Right lobe of liver (tissue), 4 donors: ENCODE measurements around the gene UNC93A.

Source experiments
- POLR2A ChIP-seq: fragments of 450-650 bp; IDR thresholded peaks from one replicate; pipeline ENCODE4 v1.6.1; 2017; ENCODE audit warnings: antibody characterized with exemption, mild to moderate bottlenecking
- TF ChIP-seq, protein P1 (sequence below), 4 donors: fragments of 200-600 bp in 3 of 4; fragments of 450-650 bp in 1 of 4; IDR thresholded peaks; one replicate each; pipeline versions ENCODE4 v1.5.1 to v1.8.0; 2016 to 2022; ENCODE audit warnings: antibody characterized with exemption in 4 of 4, mild to moderate bottlenecking in 2 of 4
- donor health status: DM: no; HTN: no; CAD: no.
- donor health status: DM: no; HTN: no; CAD: no.
- donor health status: DM: no; HTN: yes; CAD: no.

DNA sequence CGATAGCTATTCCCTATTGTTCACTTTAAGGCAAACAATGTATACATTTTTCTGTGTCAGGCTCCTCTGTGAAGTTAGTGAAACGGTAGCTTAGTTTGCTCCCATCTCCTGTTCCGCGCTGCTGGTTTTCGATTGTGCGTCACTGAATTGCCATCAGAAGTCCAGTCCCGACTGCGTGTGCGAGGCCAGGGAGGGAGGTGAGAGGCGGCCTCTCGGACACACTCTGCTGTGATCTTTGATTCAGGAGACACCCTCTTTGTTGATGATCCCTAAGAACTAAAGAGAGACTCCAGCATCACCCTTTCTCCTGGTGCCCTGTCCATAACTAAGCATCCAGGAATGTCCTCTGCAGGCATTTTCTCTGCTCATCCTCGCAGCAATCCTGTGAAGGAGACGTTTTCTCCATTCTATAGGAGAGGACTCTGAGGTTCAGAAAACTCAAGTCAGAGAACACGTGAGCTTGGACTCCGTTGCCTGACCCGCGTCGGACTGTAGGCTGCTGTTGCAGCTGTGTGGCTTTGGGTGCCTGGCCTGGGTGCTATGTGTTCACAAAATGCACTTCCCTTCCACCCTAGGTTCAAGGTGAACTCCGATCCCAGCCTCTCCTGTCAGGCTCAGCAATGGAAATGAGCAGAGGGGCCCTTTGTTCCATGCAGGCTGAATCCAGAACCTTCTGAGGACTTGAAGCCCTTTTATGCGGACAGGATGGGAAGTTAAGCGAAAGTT, 24.1 kb upstream of the UNC93A start:
- TF ChIP-seq, protein P1, sequence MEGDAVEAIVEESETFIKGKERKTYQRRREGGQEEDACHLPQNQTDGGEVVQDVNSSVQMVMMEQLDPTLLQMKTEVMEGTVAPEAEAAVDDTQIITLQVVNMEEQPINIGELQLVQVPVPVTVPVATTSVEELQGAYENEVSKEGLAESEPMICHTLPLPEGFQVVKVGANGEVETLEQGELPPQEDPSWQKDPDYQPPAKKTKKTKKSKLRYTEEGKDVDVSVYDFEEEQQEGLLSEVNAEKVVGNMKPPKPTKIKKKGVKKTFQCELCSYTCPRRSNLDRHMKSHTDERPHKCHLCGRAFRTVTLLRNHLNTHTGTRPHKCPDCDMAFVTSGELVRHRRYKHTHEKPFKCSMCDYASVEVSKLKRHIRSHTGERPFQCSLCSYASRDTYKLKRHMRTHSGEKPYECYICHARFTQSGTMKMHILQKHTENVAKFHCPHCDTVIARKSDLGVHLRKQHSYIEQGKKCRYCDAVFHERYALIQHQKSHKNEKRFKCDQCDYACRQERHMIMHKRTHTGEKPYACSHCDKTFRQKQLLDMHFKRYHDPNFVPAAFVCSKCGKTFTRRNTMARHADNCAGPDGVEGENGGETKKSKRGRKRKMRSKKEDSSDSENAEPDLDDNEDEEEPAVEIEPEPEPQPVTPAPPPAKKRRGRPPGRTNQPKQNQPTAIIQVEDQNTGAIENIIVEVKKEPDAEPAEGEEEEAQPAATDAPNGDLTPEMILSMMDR (IDR thresholded peaks at IDR 0.05) = no peak
- TF ChIP-seq POLR2A = no peak
